Uterus (tissue), 4 donors: Measurements from ENCODE around the gene MKRN3. TPM values are rescaled to one million over a fixed set of nuclear protein-coding genes. Genes with fewer than 3 reads are reported as not detected.

Source experiments
- DNase-seq, 2 donors: peaks; one replicate each; pipeline ENCODE4 v3.0.0-alpha.2; 2019 to 2020
- H3K27ac ChIP-seq, 2 donors: fragments of 200-600 bp; sonication (generic); 1 replicate in 1 of 2; 2 replicates in 1 of 2; pipeline ENCODE4 v1.5.1; 2016 to 2018
- H3K27me3 ChIP-seq, 2 donors: fragments of 200-600 bp; sonication (generic); one replicate each; pipeline ENCODE4 v1.5.1; 2018 to 2019; ENCODE audit warnings: control low read depth in 1 of 2
- H3K36me3 ChIP-seq, 2 donors: fragments of 200-600 bp; sonication (generic); one replicate each; pipeline ENCODE4 v1.5.1; 2019; ENCODE audit warnings: control low read depth in 1 of 2
- H3K4me1 ChIP-seq, 2 donors: fragments of 200-600 bp; sonication (generic); one replicate each; pipeline ENCODE4 v1.5.1; 2018 to 2019; ENCODE audit warnings: control low read depth in 1 of 2
- H3K4me3 ChIP-seq, 2 donors: fragments of 200-600 bp; sonication (generic); 1 replicate in 1 of 2; 2 replicates in 1 of 2; pipeline ENCODE4 v1.5.1; 2018 to 2019; ENCODE audit warnings: mild to moderate bottlenecking in 1 of 2
- H3K9me3 ChIP-seq, 2 donors: fragments of 200-600 bp; sonication (generic); one replicate each; pipeline ENCODE4 v1.5.1; 2019; ENCODE audit warnings: control low read depth in 1 of 2
- POLR2A ChIP-seq, 2 donors: fragments of 450-650 bp; IDR thresholded peaks; one replicate each; pipeline ENCODE4 v1.6.1; 2016; ENCODE audit warnings: antibody characterized with exemption in 2 of 2, mild to moderate bottlenecking in 1 of 2, moderate library complexity in 1 of 2
- intact Hi-C: fragments of 100-400 bp; cut with DNase I; formaldehyde crosslinking; loops from one replicate; pipeline ENCODE4 v1.15.1; 2023; ENCODE audit warnings: low total_unique reads
- total RNA-seq, 4 donors: library from RNA; depleted of rRNA in 3 of 4; stranded (reverse); fragments of >200 nt in 3 of 4; gene quantifications; one replicate each; pipeline versions ENCODE4 v1.1.0 to v1.2.4, GENCODE V29; 2014 to 2023
- TF ChIP-seq, protein P1 (sequence below), 4 experiments: fragments of 200-600 bp in 2 of 4; fragments of 450-650 bp in 2 of 4; sonication (generic) in 2 of 4; IDR thresholded peaks; one replicate each; pipeline ENCODE4 v1.5.1; 2016 to 2019; ENCODE audit warnings: antibody characterized with exemption in 4 of 4, mild to moderate bottlenecking in 2 of 4, moderate library complexity in 1 of 4
- donor health status: DM: yes; HTN: yes; CAD: no.

Gene MKRN3
- total RNA-seq, 4 donors from 2014 or later = 0.21 to 0.29 TPM; not detected in 2

- no peaks in the 10 kb centered on the region for H3K4me1 ChIP-seq
- H3K27ac ChIP-seq = no peak overlapping the region
- TF ChIP-seq, protein P1, sequence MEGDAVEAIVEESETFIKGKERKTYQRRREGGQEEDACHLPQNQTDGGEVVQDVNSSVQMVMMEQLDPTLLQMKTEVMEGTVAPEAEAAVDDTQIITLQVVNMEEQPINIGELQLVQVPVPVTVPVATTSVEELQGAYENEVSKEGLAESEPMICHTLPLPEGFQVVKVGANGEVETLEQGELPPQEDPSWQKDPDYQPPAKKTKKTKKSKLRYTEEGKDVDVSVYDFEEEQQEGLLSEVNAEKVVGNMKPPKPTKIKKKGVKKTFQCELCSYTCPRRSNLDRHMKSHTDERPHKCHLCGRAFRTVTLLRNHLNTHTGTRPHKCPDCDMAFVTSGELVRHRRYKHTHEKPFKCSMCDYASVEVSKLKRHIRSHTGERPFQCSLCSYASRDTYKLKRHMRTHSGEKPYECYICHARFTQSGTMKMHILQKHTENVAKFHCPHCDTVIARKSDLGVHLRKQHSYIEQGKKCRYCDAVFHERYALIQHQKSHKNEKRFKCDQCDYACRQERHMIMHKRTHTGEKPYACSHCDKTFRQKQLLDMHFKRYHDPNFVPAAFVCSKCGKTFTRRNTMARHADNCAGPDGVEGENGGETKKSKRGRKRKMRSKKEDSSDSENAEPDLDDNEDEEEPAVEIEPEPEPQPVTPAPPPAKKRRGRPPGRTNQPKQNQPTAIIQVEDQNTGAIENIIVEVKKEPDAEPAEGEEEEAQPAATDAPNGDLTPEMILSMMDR (IDR thresholded peaks at IDR 0.05) = no peak
- no peak for TF ChIP-seq POLR2A (IDR thresholded peaks at IDR 0.05)
- no peaks in the 10 kb centered on the region for H3K36me3 ChIP-seq
- H3K9me3 ChIP-seq = no peaks in the 10 kb centered on the region
- DNase-seq = no peak
- no peaks in the 10 kb centered on the region for H3K27me3 ChIP-seq
- intact Hi-C loops = no loop called here
- H3K4me3 ChIP-seq = no peak overlapping the region
Observed at GRCh38 chr15:23567921-23568320, 2.4 kb downstream of the MKRN3 start.

GRCh38 chr15:23569151-23569925 lies 3.9 kb downstream of the MKRN3 start:
- H3K4me1 ChIP-seq = no peaks in the 10 kb centered on the region
- no peaks in the 10 kb centered on the region for H3K36me3 ChIP-seq
- no peak for TF ChIP-seq POLR2A (IDR thresholded peaks at IDR 0.05)
- TF ChIP-seq, protein P1 (IDR thresholded peaks at IDR 0.05) = no peak
- H3K27ac ChIP-seq = no peak overlapping the region
- no peaks in the 10 kb centered on the region for H3K9me3 ChIP-seq
- intact Hi-C loops = no loop called here
- H3K4me3 ChIP-seq = no peak overlapping the region
- no peaks in the 10 kb centered on the region for H3K27me3 ChIP-seq
- no peak for DNase-seq

DNA sequence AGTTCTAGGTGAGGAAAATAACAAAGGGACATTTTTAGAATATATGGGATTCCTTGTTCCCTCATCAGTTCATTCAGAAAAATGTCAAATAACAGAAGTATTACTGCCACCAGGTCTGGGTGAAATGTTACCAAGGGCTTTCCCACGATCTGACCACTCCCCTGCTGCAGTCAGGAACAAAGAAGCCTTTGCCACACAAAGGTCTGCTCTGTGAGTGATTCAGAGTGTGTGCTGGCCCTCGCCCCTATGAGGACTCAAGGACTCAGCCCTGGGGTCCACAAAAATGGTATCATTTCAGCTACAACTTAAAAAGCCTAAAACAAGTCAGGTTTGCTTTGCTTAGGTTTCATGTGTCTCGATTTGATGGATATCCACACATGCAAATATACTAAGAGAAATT lies 5.0 kb downstream of the MKRN3 start:
- H3K36me3 ChIP-seq = no peaks in the 10 kb centered on the region
- no peaks in the 10 kb centered on the region for H3K27me3 ChIP-seq
- intact Hi-C loops = no loop called here
- H3K4me1 ChIP-seq = no peaks in the 10 kb centered on the region
- no peak for DNase-seq
- no peak overlapping the region for H3K27ac ChIP-seq
- no peak overlapping the region for H3K4me3 ChIP-seq
- H3K9me3 ChIP-seq = no peaks in the 10 kb centered on the region
- no peak for TF ChIP-seq POLR2A (IDR thresholded peaks at IDR 0.05)
- TF ChIP-seq, protein P1 (IDR thresholded peaks at IDR 0.05) = no peak

GRCh38 chr15:23572844-23573243 lies 7.4 kb downstream of the MKRN3 start:
- H3K27me3 ChIP-seq = no peaks in the 10 kb centered on the region
- TF ChIP-seq, protein P1 (IDR thresholded peaks at IDR 0.05) = no peak
- TF ChIP-seq POLR2A (IDR thresholded peaks at IDR 0.05) = no peak
- H3K36me3 ChIP-seq = no peaks in the 10 kb centered on the region
- no peak overlapping the region for H3K27ac ChIP-seq
- H3K4me3 ChIP-seq = no peak overlapping the region
- no peaks in the 10 kb centered on the region for H3K9me3 ChIP-seq
- DNase-seq = no peak
- intact Hi-C loops = no loop called here
- no peaks in the 10 kb centered on the region for H3K4me1 ChIP-seq

- no peaks in the 10 kb centered on the region for H3K27me3 ChIP-seq
- no peak for DNase-seq
- H3K4me3 ChIP-seq = no peak overlapping the region
- intact Hi-C loops = no loop called here
- H3K4me1 ChIP-seq = no peaks in the 10 kb centered on the region
- H3K27ac ChIP-seq = no peak overlapping the region
- H3K9me3 ChIP-seq = no peaks in the 10 kb centered on the region
- H3K36me3 ChIP-seq = no peaks in the 10 kb centered on the region
- TF ChIP-seq, protein P1 (IDR thresholded peaks at IDR 0.05) = no peak
- no peak for TF ChIP-seq POLR2A (IDR thresholded peaks at IDR 0.05)
Observed at GRCh38 chr15:23574742-23575141, 9.3 kb downstream of the MKRN3 start.
